H1 (cell line): ENCODE results near the gene ZNF692. TPM values are rescaled to one million over a fixed set of nuclear protein-coding genes. Genes with fewer than 3 reads are reported as not detected.

ENCODE experiments used
- CTCF ChIA-PET: fragments of 300-600 bp; sonication (Branson Sonifier 250); formaldehyde crosslinking; loops from one replicate; lab custom pipeline; 2021; ENCODE audit not compliant: partially characterized antibody; lab: Charles Lee
- POLR2A ChIA-PET: fragments of 300-600 bp; sonication (Branson Sonifier 250); formaldehyde crosslinking; loops from one replicate; lab custom pipeline; 2021; ENCODE audit warnings: inconsistent platforms; ENCODE audit not compliant: partially characterized antibody; lab: Charles Lee
- DNase-seq, 2 experiments: peaks; one replicate each; pipeline versions ENCODE4 v3.0.0 to v3.0.0-alpha.2; 2010 to 2022; ENCODE audit warnings: low spot score in 2 of 2, low read depth in 1 of 2, mixed read lengths in 1 of 2
- FAIRE-seq: peaks from 2 replicates; lab custom pipeline; 2011; peaks lifted over from hg19 to GRCh38; lab: Jason Lieb, UNC
- H2AFZ ChIP-seq: 2 replicates; pipeline ENCODE4 v1.8.1; 2012; ENCODE audit warnings: low read length, inconsistent platforms
- H2AK5ac ChIP-seq: 2 replicates; pipeline ENCODE4 v1.6.1; 2013; ENCODE audit warnings: low read depth, low read length
- H2BK120ac ChIP-seq: replicated peaks from 2 replicates; pipeline ENCODE3; 2013; ENCODE audit warnings: low read depth, low read length, inconsistent platforms
- H2BK12ac ChIP-seq: 2 replicates; pipeline ENCODE4 v1.6.1; 2013; ENCODE audit warnings: low read depth, low read length
- H2BK15ac ChIP-seq: 2 replicates; pipeline ENCODE4 v1.6.1; 2013; ENCODE audit warnings: low read length
- H2BK20ac ChIP-seq: 2 replicates; pipeline ENCODE4 v1.6.1; 2013; ENCODE audit warnings: low read length
- H2BK5ac ChIP-seq: 2 replicates; pipeline ENCODE4 v1.6.1; 2013; ENCODE audit warnings: low read depth, low read length
- H3K14ac ChIP-seq: 2 replicates; pipeline ENCODE4 v1.6.1; 2013; ENCODE audit warnings: inconsistent platforms; ENCODE audit not compliant: insufficient read length
- H3K18ac ChIP-seq: 2 replicates; pipeline ENCODE4 v1.6.1; 2013; ENCODE audit warnings: low read length; ENCODE audit errors: extremely low read depth
- H3K23ac ChIP-seq: 2 replicates; pipeline ENCODE4 v1.6.1; 2013; ENCODE audit warnings: inconsistent platforms; ENCODE audit not compliant: insufficient read length
- H3K23me2 ChIP-seq: 2 replicates; pipeline ENCODE4 v1.6.1; 2013; ENCODE audit warnings: low read depth, low read length
- H3K27ac ChIP-seq: 2 replicates; pipeline ENCODE4 v1.6.1; 2011; ENCODE audit warnings: low read depth, low read length, inconsistent platforms
- H3K27me3 ChIP-seq, 4 experiments: replicated peaks in 1 of 4; 1 replicate in 1 of 4; 2 replicates in 3 of 4; pipeline versions ENCODE4 v1.6.1 to v1.8.1; 2011 to 2013; ENCODE audit warnings: low read length in 3 of 4, mild to moderate bottlenecking in 3 of 4, inconsistent platforms in 2 of 4, mixed read lengths in 2 of 4, moderate library complexity in 1 of 4; ENCODE audit not compliant: control insufficient read depth in 3 of 4, insufficient read depth in 3 of 4; ENCODE audit errors: extremely low read depth in 1 of 4
- H3K36me3 ChIP-seq, 4 experiments: 2 replicates each; pipeline versions ENCODE4 v1.6.1 to v1.8.1; 2011 to 2013; ENCODE audit warnings: mild to moderate bottlenecking in 4 of 4, low read length in 3 of 4, moderate library complexity in 2 of 4, control low read depth in 1 of 4, inconsistent platforms in 1 of 4; ENCODE audit not compliant: insufficient read depth in 4 of 4, control insufficient read depth in 2 of 4
- H3K4ac ChIP-seq: replicated peaks from 2 replicates; pipeline ENCODE3; 2013; ENCODE audit warnings: low read length, low read depth, mixed read lengths, inconsistent platforms; ENCODE audit not compliant: insufficient read length
- H3K4me1 ChIP-seq, 4 experiments: replicated peaks in 1 of 4; 1 replicate in 1 of 4; 2 replicates in 3 of 4; pipeline versions ENCODE4 v1.6.1 to v1.8.1; 2011 to 2013; ENCODE audit warnings: low read length in 3 of 4, inconsistent platforms in 2 of 4, mixed read lengths in 1 of 4; ENCODE audit not compliant: insufficient read depth in 4 of 4, control insufficient read depth in 3 of 4
- H3K4me2 ChIP-seq, 2 experiments: 2 replicates each; pipeline versions ENCODE4 v1.6.1 to v1.8.1; 2011 to 2013; ENCODE audit warnings: low read depth in 2 of 2, low read length in 2 of 2, control low read depth in 1 of 2, inconsistent platforms in 1 of 2, mild to moderate bottlenecking in 1 of 2; ENCODE audit not compliant: insufficient read depth in 1 of 2
- H3K4me3 ChIP-seq, 4 experiments: fragments of 200-600, 300-600 bp in 1 of 4; sonication (generic), shearing (Covaris generic), sonication (Bioruptor Twin) in 1 of 4; 2 replicates each; pipeline versions ENCODE4 v1.5.1 to v1.8.1; 2011 to 2016; ENCODE audit warnings: low read length in 4 of 4, low read depth in 3 of 4, control low read depth in 2 of 4, inconsistent platforms in 2 of 4, mild to moderate bottlenecking in 2 of 4, mixed read lengths in 1 of 4, moderate library complexity in 1 of 4; ENCODE audit not compliant: insufficient read depth in 2 of 4; ENCODE audit errors: extremely low read depth in 1 of 4
- H3K56ac ChIP-seq: replicated peaks from 2 replicates; pipeline ENCODE3; 2013; ENCODE audit warnings: low read depth, mild to moderate bottlenecking, mixed read lengths, low read length, inconsistent platforms; ENCODE audit not compliant: insufficient read length
- H3K79me1 ChIP-seq: 2 replicates; pipeline ENCODE4 v1.6.1; 2013; ENCODE audit warnings: low read depth, low read length, control low read depth
- H3K79me2 ChIP-seq, 2 experiments: 2 replicates each; pipeline versions ENCODE4 v1.6.1 to v1.8.1; 2012 to 2013; ENCODE audit warnings: low read length in 2 of 2, mild to moderate bottlenecking in 2 of 2, inconsistent platforms in 1 of 2; ENCODE audit not compliant: insufficient read depth in 2 of 2, control insufficient read depth in 1 of 2
- H3K9ac ChIP-seq, 4 experiments: replicated peaks in 1 of 4; 1 replicate in 1 of 4; 2 replicates in 3 of 4; pipeline versions ENCODE4 v1.6.1 to v1.8.1; 2011 to 2013; ENCODE audit warnings: low read depth in 3 of 4, low read length in 3 of 4, control low read depth in 2 of 4, mild to moderate bottlenecking in 2 of 4, moderate library complexity in 2 of 4, inconsistent platforms in 1 of 4; ENCODE audit errors: extremely low read depth in 1 of 4
- H3K9me3 ChIP-seq, 2 experiments: 2 replicates each; pipeline versions ENCODE4 v1.6.1 to v1.8.1; 2012 to 2013; ENCODE audit warnings: mild to moderate bottlenecking in 2 of 2, moderate library complexity in 2 of 2, control low read depth in 1 of 2, inconsistent platforms in 1 of 2, low read depth in 1 of 2, low read length in 1 of 2, mixed read lengths in 1 of 2; ENCODE audit not compliant: insufficient read depth in 2 of 2
- H4K20me1 ChIP-seq, 2 experiments: replicated peaks in 1 of 2; 2 replicates each; pipeline versions ENCODE3 to v1.8.1; 2011 to 2013; ENCODE audit warnings: inconsistent platforms in 2 of 2, low read length in 2 of 2, mild to moderate bottlenecking in 1 of 2; ENCODE audit not compliant: insufficient read depth in 2 of 2, control insufficient read depth in 1 of 2
- H4K5ac ChIP-seq: 2 replicates; pipeline ENCODE4 v1.6.1; 2013; ENCODE audit warnings: low read length, low read depth, mixed read lengths, inconsistent platforms; ENCODE audit not compliant: insufficient read length
- H4K8ac ChIP-seq: 2 replicates; pipeline ENCODE4 v1.8.0; 2013; ENCODE audit warnings: mild to moderate bottlenecking, moderate library complexity, low read length, inconsistent platforms; ENCODE audit not compliant: insufficient read depth; ENCODE audit errors: extremely low read depth
- H4K91ac ChIP-seq: replicated peaks from 2 replicates; pipeline ENCODE3; 2013; ENCODE audit warnings: low read length, mixed read lengths, inconsistent platforms; ENCODE audit not compliant: insufficient read length
- E2F6 ChIP-seq: IDR thresholded peaks from 2 replicates; pipeline ENCODE4 v1.6.1; 2012; ENCODE audit warnings: inconsistent platforms
- GABPA ChIP-seq: IDR thresholded peaks from 2 replicates; pipeline ENCODE4 v1.6.1; 2011; ENCODE audit warnings: mild to moderate bottlenecking, low read length, moderate library complexity, borderline replicate concordance; ENCODE audit not compliant: insufficient read depth
- SIX5 ChIP-seq: IDR thresholded peaks from 2 replicates; pipeline ENCODE4 v1.6.1; 2011; ENCODE audit warnings: mild to moderate bottlenecking, low read depth, low read length
- WGBS, 2 experiments: shearing (Covaris generic) in 1 of 2; methylation state at CpG; one replicate each; pipeline versions ENCODE4 v1.1.6 to v1.1.7; 2013 to 2015; ENCODE audit warnings: low lambda C conversion rate in 2 of 2, mixed read lengths in 2 of 2, inconsistent platforms in 1 of 2, low coverage in 1 of 2, missing lambda C conversion rate in 1 of 2; ENCODE audit not compliant: insufficient replicate concordance in 2 of 2, insufficient coverage in 1 of 2, insufficient read length in 1 of 2; ENCODE audit errors: extremely low coverage in 1 of 2, missing lambda C conversion rate in 1 of 2; 5-methylcytosine and 5-hydroxymethylcytosine counted together
- polyA plus RNA-seq, 7 experiments: library from polyadenylated mRNA; depleted of rRNA in 3 of 7; stranded (reverse) in 5 of 7; unstranded in 2 of 7; fragments of >200 nt in 5 of 7; fragments of 200-250 nt in 2 of 7; gene quantifications; 1 replicate in 5 of 7; 2 replicates in 1 of 7; 4 replicates in 1 of 7; pipeline versions ENCODE4 v1.2.1 to v1.2.3, GENCODE V29; 2011 to 2013; ENCODE audit warnings: missing spikeins in 2 of 7, mixed read lengths in 2 of 7
- total RNA-seq: library from RNA; stranded (reverse); fragmentation: NEBNext Ultra II Directional; extraction: Animal tissue kit (Norgen Biotek cat#: 25700); gene quantifications from 2 replicates; pipeline ENCODE4 v1.2.1, GENCODE V29; 2021

The ZNF692 gene
- total and polyA plus RNA-seq, 2 of the 8 experiments (the other 6 are each of a cell fraction or from before 2014, with no cell fraction given): 38.4 to 52.3 TPM

DNA sequence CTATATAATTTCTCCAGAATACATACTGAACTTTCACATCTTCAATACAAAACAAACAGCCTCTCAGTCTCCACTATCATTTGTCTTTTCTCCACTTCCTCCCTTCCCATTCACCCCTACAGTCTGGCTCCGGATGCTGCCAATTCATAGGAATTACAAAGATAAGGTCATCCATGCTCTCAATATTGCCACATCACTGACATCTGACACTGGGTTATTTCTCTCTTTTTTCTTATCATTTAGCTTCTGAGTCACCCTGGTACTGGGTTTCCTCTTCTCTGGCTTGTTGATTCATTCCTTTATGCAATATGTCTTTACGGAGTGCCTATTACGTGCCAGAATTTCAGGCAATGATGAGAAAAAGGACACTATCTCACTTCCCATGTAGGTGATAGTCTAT, 30.0 kb downstream of the ZNF692 start:
- H3K4me2 ChIP-seq: no peak overlapping the region
- H3K56ac ChIP-seq: no peak overlapping the region
- H4K91ac ChIP-seq: no peak overlapping the region
- no peaks in the 10 kb centered on the region; a peak in 1 of 4 replicates for H3K9me3 ChIP-seq
- peaks cover 10% of the 10 kb centered on the region for H3K23me2 ChIP-seq
- no peak overlapping the region for H3K23ac ChIP-seq
- no peaks in the 10 kb centered on the region for H4K20me1 ChIP-seq
- no peak overlapping the region for H4K5ac ChIP-seq
- WGBS, 2 experiments: 86% methylated on average over 3 of the region's 3 CpGs; no CpG with 5 or more reads in 1 of the 2 experiments
- H3K36me3 ChIP-seq: peaks cover 0 to 7% (median 3%) of the 10 kb centered on the region in 4 experiments; a peak in 4 of 8 replicates
- DNase-seq (no peak), FAIRE-seq (no peak)
- H3K14ac ChIP-seq: no peak overlapping the region
- no peak overlapping the region for H3K4ac ChIP-seq
- H3K9ac ChIP-seq: no peak overlapping the region
- H3K27ac ChIP-seq: no peak overlapping the region
- H3K4me1 ChIP-seq: peaks cover 0 to 5% (median 1%) of the 10 kb centered on the region in 4 experiments; a peak in 5 of 7 replicates
- H2AFZ ChIP-seq: no peak overlapping the region
- no peak overlapping the region for H3K18ac ChIP-seq
- H3K79me2 ChIP-seq: peaks cover 0 to 17% of the 10 kb centered on the region in 2 experiments; a peak in 3 of 4 replicates
- no peak overlapping the region for H2BK120ac ChIP-seq
- no peak overlapping the region for H2AK5ac ChIP-seq
- no peak overlapping the region for H2BK12ac ChIP-seq
- H2BK15ac ChIP-seq: no peak overlapping the region
- H2BK5ac ChIP-seq: no peak overlapping the region
- CTCF ChIA-PET: interaction anchor here (0.7 to 3.8 kb wide), 5 partner anchors 9 to 94 kb away, joined by 3 to 20 read pairs (median 3); partner anchors contain the start of gene ZNF672
- H4K8ac ChIP-seq: no peak overlapping the region
- no peaks in the 10 kb centered on the region for H3K27me3 ChIP-seq
- no peak overlapping the region for H3K4me3 ChIP-seq
- POLR2A ChIA-PET: interaction anchor here (1.3 to 6.0 kb wide), 2 partner anchors 8 to 9 kb away, joined by 3 to 69 read pairs; partner anchors contain the start of gene ZNF672
- peaks cover 6% of the 10 kb centered on the region for H3K79me1 ChIP-seq
- no peak overlapping the region for H2BK20ac ChIP-seq
- TF ChIP-seq SIX5 (no peak), GABPA (no peak), E2F6 (no peak)
